Trophoblast cell (in vitro differentiated cells and primary cell): ENCODE measurements around the gene LMF2.

ENCODE experiments used
- DNase-seq, 2 donors: peaks; one replicate each; pipeline ENCODE4 v3.0.0-alpha.2; 2016
- H2AFZ ChIP-seq: 2 replicates; pipeline ENCODE4 v1.6.1; 2013; ENCODE audit warnings: low read length, moderate library complexity, mild to moderate bottlenecking; ENCODE audit not compliant: insufficient read depth, poor library complexity
- H2AK5ac ChIP-seq: 2 replicates; pipeline ENCODE4 v1.6.1; 2013; ENCODE audit warnings: mild to moderate bottlenecking, low read length
- H2BK120ac ChIP-seq: 2 replicates; pipeline ENCODE4 v1.6.1; 2013; ENCODE audit warnings: low read length, mild to moderate bottlenecking, moderate library complexity; ENCODE audit not compliant: insufficient read depth, poor library complexity
- H2BK12ac ChIP-seq: 2 replicates; pipeline ENCODE4 v1.6.1; 2013; ENCODE audit warnings: mild to moderate bottlenecking, low read length, moderate library complexity
- H2BK5ac ChIP-seq: 2 replicates; pipeline ENCODE4 v1.6.1; 2013; ENCODE audit warnings: low read length, low read depth, moderate library complexity, mild to moderate bottlenecking; ENCODE audit not compliant: poor library complexity
- H3K14ac ChIP-seq: 2 replicates; pipeline ENCODE4 v1.6.1; 2013; ENCODE audit warnings: mild to moderate bottlenecking, low read length
- H3K18ac ChIP-seq: 2 replicates; pipeline ENCODE4 v1.6.1; 2013; ENCODE audit warnings: mild to moderate bottlenecking, low read length
- H3K23ac ChIP-seq: 2 replicates; pipeline ENCODE4 v1.6.1; 2013; ENCODE audit warnings: low read length
- H3K27ac ChIP-seq: 2 replicates; pipeline ENCODE4 v1.5.1; 2013; ENCODE audit warnings: low read depth, mild to moderate bottlenecking, inconsistent platforms, low read length, moderate library complexity
- H3K27me3 ChIP-seq: 2 replicates; pipeline ENCODE4 v1.6.1; 2013; ENCODE audit warnings: inconsistent platforms, mild to moderate bottlenecking, low read length, moderate library complexity; ENCODE audit not compliant: insufficient read depth
- H3K36me3 ChIP-seq, 2 experiments: 1 replicate in 1 of 2; 2 replicates in 1 of 2; pipeline ENCODE4 v1.6.1; 2013; ENCODE audit warnings: low read length in 2 of 2, mild to moderate bottlenecking in 2 of 2, moderate library complexity in 1 of 2; ENCODE audit not compliant: insufficient read depth in 2 of 2, control insufficient read depth in 1 of 2
- H3K4ac ChIP-seq: 2 replicates; pipeline ENCODE4 v1.6.1; 2013; ENCODE audit warnings: low read depth, mild to moderate bottlenecking, low read length, moderate library complexity
- H3K4me1 ChIP-seq, 2 experiments: 1 replicate in 1 of 2; 2 replicates in 1 of 2; pipeline ENCODE4 v1.6.1; 2013; ENCODE audit warnings: low read length in 2 of 2, mild to moderate bottlenecking in 2 of 2, moderate library complexity in 1 of 2; ENCODE audit not compliant: insufficient read depth in 2 of 2, control insufficient read depth in 1 of 2
- H3K4me2 ChIP-seq: 2 replicates; pipeline ENCODE4 v1.6.1; 2013; ENCODE audit warnings: inconsistent platforms, mild to moderate bottlenecking, low read length, moderate library complexity
- H3K4me3 ChIP-seq: 2 replicates; pipeline ENCODE4 v1.5.1; 2013; ENCODE audit warnings: mild to moderate bottlenecking, low read depth, low read length, inconsistent platforms
- H3K79me1 ChIP-seq: one replicate; pipeline ENCODE4 v1.6.1; 2013; ENCODE audit warnings: low read length
- H3K79me2 ChIP-seq: 2 replicates; pipeline ENCODE4 v1.6.1; 2013; ENCODE audit warnings: low read length, mild to moderate bottlenecking; ENCODE audit not compliant: control insufficient read depth, insufficient read depth, poor library complexity
- H3K9ac ChIP-seq: 2 replicates; pipeline ENCODE4 v1.6.1; 2013; ENCODE audit warnings: mild to moderate bottlenecking, low read length
- H3K9me3 ChIP-seq: 2 replicates; pipeline ENCODE4 v1.6.1; 2013; ENCODE audit warnings: low read depth, mild to moderate bottlenecking, control low read depth, inconsistent platforms, low read length; ENCODE audit not compliant: insufficient read depth
- H4K12ac ChIP-seq: 2 replicates; pipeline ENCODE4 v1.6.1; 2013; ENCODE audit warnings: low read depth, mild to moderate bottlenecking, low read length, moderate library complexity
- H4K8ac ChIP-seq: 2 replicates; pipeline ENCODE4 v1.6.1; 2013; ENCODE audit warnings: low read depth, mild to moderate bottlenecking, low read length, moderate library complexity
- H4K91ac ChIP-seq: one replicate; pipeline ENCODE4 v1.6.1; 2013; ENCODE audit warnings: low read depth, mild to moderate bottlenecking, low read length, moderate library complexity
- WGBS: extraction: QIAGEN DNeasy Blood & Tissue Kit; methylation state at CpG from one replicate; pipeline ENCODE4 v1.1.7; 2013; ENCODE audit warnings: missing lambda C conversion rate; ENCODE audit not compliant: insufficient read length, insufficient coverage; ENCODE audit errors: extremely low coverage; 5-methylcytosine and 5-hydroxymethylcytosine counted together

LMF2 gene

GRCh38 chr22:50498322-50498890, 9.1 kb downstream of the LMF2 start:
- DNase-seq, result peak; percentile 75 to 91
- no peak overlapping the region for H2BK5ac ChIP-seq
- no peaks in the 10 kb centered on the region for H3K79me1 ChIP-seq
- no peak overlapping the region for H3K14ac ChIP-seq
- H2BK120ac ChIP-seq, result no peak overlapping the region
- no peak overlapping the region for H4K8ac ChIP-seq
- no CpG with 5 or more reads among the region's 13 CpGs for WGBS
- no peak overlapping the region for H3K4me3 ChIP-seq
- H2BK12ac ChIP-seq, result no peak overlapping the region
- H3K9me3 ChIP-seq, result no peaks in the 10 kb centered on the region
- peaks cover 13 to 14% of the 10 kb centered on the region in 2 experiments for H3K36me3 ChIP-seq
- no peak overlapping the region for H4K12ac ChIP-seq
- H3K23ac ChIP-seq, result no peak overlapping the region
- H3K9ac ChIP-seq, result no peak overlapping the region
- H2AFZ ChIP-seq, result no peak overlapping the region
- H3K27me3 ChIP-seq, result no peaks in the 10 kb centered on the region
- no peak overlapping the region for H3K18ac ChIP-seq
- no peaks in the 10 kb centered on the region for H3K79me2 ChIP-seq
- H3K27ac ChIP-seq, result no peak overlapping the region
- H2AK5ac ChIP-seq, result no peak overlapping the region
- no peak overlapping the region for H3K4ac ChIP-seq
- H4K91ac ChIP-seq, result no peak overlapping the region
- H3K4me1 ChIP-seq, result peaks cover 3 to 6% of the 10 kb centered on the region in 2 experiments
- H3K4me2 ChIP-seq, result no peak overlapping the region

GRCh38 chr22:50497093-50497492, 10.4 kb downstream of the LMF2 start:
- Histone ChIP-seq H3K79me2 (no peaks in the 10 kb centered on the region), H3K27me3 (no peaks in the 10 kb centered on the region), H3K4me2 (no peak overlapping the region), H3K18ac (no peak overlapping the region), H3K27ac (no peak overlapping the region), H3K14ac (no peak overlapping the region), H3K4ac (no peak overlapping the region), H2AK5ac (no peak overlapping the region), H3K4me1 (peaks cover 3 to 6% of the 10 kb centered on the region in 2 experiments), H3K23ac (no peak overlapping the region), H2BK12ac (no peak overlapping the region), H3K4me3 (no peak overlapping the region), H3K9me3 (no peaks in the 10 kb centered on the region), H2BK120ac (no peak overlapping the region), H2AFZ (no peak overlapping the region), H3K79me1 (no peaks in the 10 kb centered on the region), H4K8ac (no peak overlapping the region), H4K12ac (no peak overlapping the region), H3K36me3 (peaks cover under 1 to 1% of the 10 kb centered on the region in 2 experiments), H3K9ac (no peak overlapping the region), H2BK5ac (no peak overlapping the region), H4K91ac (no peak overlapping the region)
- no peak for DNase-seq
- no CpG with 5 or more reads among the region's 6 CpGs for WGBS

- Histone ChIP-seq H3K9ac (no peak overlapping the region), H2AK5ac (no peak overlapping the region), H3K4me3 (no peak overlapping the region), H3K79me2 (no peaks in the 10 kb centered on the region), H3K27me3 (no peaks in the 10 kb centered on the region), H4K91ac (no peak overlapping the region), H3K79me1 (no peaks in the 10 kb centered on the region), H2BK120ac (no peak overlapping the region), H4K8ac (no peak overlapping the region), H3K9me3 (no peaks in the 10 kb centered on the region), H2BK12ac (no peak overlapping the region), H3K27ac (no peak overlapping the region), H3K4ac (no peak overlapping the region), H3K23ac (no peak overlapping the region), H3K4me2 (no peak overlapping the region), H3K36me3 (no peaks in the 10 kb centered on the region), H2AFZ (no peak overlapping the region), H3K4me1 (no peaks in the 10 kb centered on the region), H4K12ac (no peak overlapping the region), H3K18ac (no peak overlapping the region), H3K14ac (no peak overlapping the region), H2BK5ac (no peak overlapping the region)
- WGBS, result no CpG with 5 or more reads among the region's 27 CpGs
- DNase-seq, result no peak
Observed at GRCh38 chr22:50490531-50491308, 16.8 kb downstream of the LMF2 start.

- WGBS, result no CpG with 5 or more reads among the region's 31 CpGs
- no peak overlapping the region for H3K9ac ChIP-seq
- H2AK5ac ChIP-seq, result no peak overlapping the region
- no peak overlapping the region for H3K23ac ChIP-seq
- H3K4me3 ChIP-seq, result no peak overlapping the region
- no peaks in the 10 kb centered on the region for H3K4me1 ChIP-seq
- no peak overlapping the region for H4K8ac ChIP-seq
- H2BK12ac ChIP-seq, result no peak overlapping the region
- H3K27me3 ChIP-seq, result no peaks in the 10 kb centered on the region
- H3K79me1 ChIP-seq, result no peaks in the 10 kb centered on the region
- no peak overlapping the region for H4K91ac ChIP-seq
- no peak overlapping the region for H3K4ac ChIP-seq
- H3K4me2 ChIP-seq, result no peak overlapping the region
- DNase-seq, result peak; percentile 51 to 69
- no peak overlapping the region for H2AFZ ChIP-seq
- H3K79me2 ChIP-seq, result no peaks in the 10 kb centered on the region
- H3K14ac ChIP-seq, result no peak overlapping the region
- H2BK120ac ChIP-seq, result no peak overlapping the region
- no peaks in the 10 kb centered on the region for H3K9me3 ChIP-seq
- H3K27ac ChIP-seq, result no peak overlapping the region
- H3K36me3 ChIP-seq, result no peaks in the 10 kb centered on the region
- H2BK5ac ChIP-seq, result no peak overlapping the region
- no peak overlapping the region for H3K18ac ChIP-seq
- no peak overlapping the region for H4K12ac ChIP-seq
Observed at GRCh38 chr22:50489363-50490243, 17.9 kb downstream of the LMF2 start.
